Activated naive CD4-positive, alpha-beta T cell treated with anti-CD3 and anti-CD28 coated beads, Interleukin-2, amount 50 U/mL, for 16 hours (primary cell): ENCODE measurements around the gene TRIM17.

ENCODE experiments used
- DNase-seq: peaks from one replicate; pipeline ENCODE4 v3.0.0-alpha.2; 2020

Gene TRIM17

GRCh38 chr1:228400692-228401454 is 15.8 kb downstream of the TRIM17 start:
- no peak for DNase-seq

GRCh38 chr1:228400237-228400651 is 16.4 kb downstream of the TRIM17 start:
- DNase-seq, result no peak

- DNase-seq, result no peak
These were observed 17.0 kb downstream of the TRIM17 start for GRCh38 chr1:228399531-228400236.

GRCh38 chr1:228398741-228399461 is 17.8 kb downstream of the TRIM17 start:
- no peak for DNase-seq

- DNase-seq, result no peak
These were observed 18.7 kb downstream of the TRIM17 start for GRCh38 chr1:228397966-228398365.

GRCh38 chr1:228396770-228397662 is 19.6 kb downstream of the TRIM17 start:
- DNase-seq, result no peak

- no peak for DNase-seq
These were observed 21.9 kb downstream of the TRIM17 start for GRCh38 chr1:228394571-228395394.

GRCh38 chr1:228393811-228394570 is 22.7 kb downstream of the TRIM17 start:
- DNase-seq, result no peak

GRCh38 chr1:228393268-228393701 is 23.4 kb downstream of the TRIM17 start:
- no peak for DNase-seq

- DNase-seq, result no peak
These were observed 24.3 kb downstream of the TRIM17 start for GRCh38 chr1:228392111-228392936.

- DNase-seq, result no peak
These were observed 25.1 kb downstream of the TRIM17 start for GRCh38 chr1:228391411-228392020.

GRCh38 chr1:228390649-228391048 is 26.0 kb downstream of the TRIM17 start:
- no peak for DNase-seq

- no peak for DNase-seq
These were observed 29.3 kb downstream of the TRIM17 start for GRCh38 chr1:228387321-228387720.

- DNase-seq, result no peak
These were observed 31.4 kb downstream of the TRIM17 start for GRCh38 chr1:228385232-228385631.

- DNase-seq, result no peak
These were observed 32.9 kb downstream of the TRIM17 start for GRCh38 chr1:228383773-228384172.

- DNase-seq, result no peak
These were observed 35.3 kb downstream of the TRIM17 start for GRCh38 chr1:228381356-228381755.

- no peak for DNase-seq
These were observed 37.0 kb downstream of the TRIM17 start for GRCh38 chr1:228379666-228380065.

- DNase-seq, result no peak
These were observed 37.7 kb downstream of the TRIM17 start for GRCh38 chr1:228378873-228379460.
